Liver (tissue), 9 donors: Measurements from ENCODE around the gene ACSM6. TPM values are rescaled to one million over a fixed set of nuclear protein-coding genes. Genes with fewer than 3 reads are reported as not detected.

Source experiments
- DNase-seq: peaks from one replicate; pipeline ENCODE4 v3.0.0-alpha.2; 2017; ENCODE audit warnings: low spot score
- H3K27ac ChIP-seq, 2 donors: one replicate each; pipeline ENCODE4 v1.7.0; 2013; ENCODE audit warnings: inconsistent platforms in 2 of 2, low read length in 2 of 2, control low read depth in 1 of 2, low read depth in 1 of 2, mild to moderate bottlenecking in 1 of 2
- H3K27me3 ChIP-seq, 4 donors: one replicate each; pipeline versions ENCODE4 v1.6.1 to v1.7.0; 2013; ENCODE audit warnings: low read length in 3 of 4, inconsistent platforms in 1 of 4, mild to moderate bottlenecking in 1 of 4, moderate library complexity in 1 of 4; ENCODE audit not compliant: control insufficient read depth in 4 of 4, insufficient read depth in 4 of 4
- H3K36me3 ChIP-seq, 4 donors: one replicate each; pipeline versions ENCODE4 v1.6.1 to v1.7.0; 2013; ENCODE audit warnings: low read length in 3 of 4, mild to moderate bottlenecking in 3 of 4, low read depth in 1 of 4, moderate library complexity in 1 of 4; ENCODE audit not compliant: control insufficient read depth in 4 of 4, insufficient read depth in 3 of 4
- H3K4me1 ChIP-seq, 4 donors: one replicate each; pipeline versions ENCODE4 v1.6.1 to v1.7.0; 2013; ENCODE audit warnings: low read length in 3 of 4, mild to moderate bottlenecking in 3 of 4, moderate library complexity in 1 of 4; ENCODE audit not compliant: control insufficient read depth in 4 of 4, insufficient read depth in 4 of 4
- H3K4me3 ChIP-seq, 3 donors: one replicate each; pipeline versions ENCODE4 v1.6.1 to v1.7.0; 2013; ENCODE audit warnings: low read length in 3 of 3, control low read depth in 1 of 3, low read depth in 1 of 3, mild to moderate bottlenecking in 1 of 3
- H3K9ac ChIP-seq, 2 donors: one replicate each; pipeline ENCODE4 v1.7.0; 2013; ENCODE audit warnings: low read length in 2 of 2, mild to moderate bottlenecking in 2 of 2, moderate library complexity in 2 of 2, control low read depth in 1 of 2, low read depth in 1 of 2
- H3K9me3 ChIP-seq, 4 donors: one replicate each; pipeline versions ENCODE4 v1.6.1 to v1.7.0; 2013; ENCODE audit warnings: low read length in 3 of 4; ENCODE audit not compliant: control insufficient read depth in 4 of 4
- ATF3 ChIP-seq: IDR thresholded peaks from 2 replicates; pipeline ENCODE4 v1.6.1; 2016; ENCODE audit warnings: antibody characterized with exemption
- CTCF ChIP-seq: fragments of 150-350 bp; IDR thresholded peaks from 2 replicates; pipeline ENCODE4 v1.5.1; 2017; ENCODE audit warnings: improper control_type of control experiment, low read depth, low read length; ENCODE audit not compliant: missing input control
- EGR1 ChIP-seq, 2 donors: IDR thresholded peaks; 2 replicates each; pipeline ENCODE4 v1.6.1; 2016 to 2018; ENCODE audit warnings: antibody characterized with exemption in 2 of 2, low read depth in 2 of 2
- FOXA1 ChIP-seq: IDR thresholded peaks from 2 replicates; pipeline ENCODE4 v1.6.1; 2016; ENCODE audit warnings: antibody characterized with exemption
- FOXA2 ChIP-seq: IDR thresholded peaks from 2 replicates; pipeline ENCODE4 v1.6.1; 2016; ENCODE audit warnings: antibody characterized with exemption
- GABPA ChIP-seq, 2 donors: IDR thresholded peaks in 1 of 2; conservative IDR thresholded peaks in 1 of 2; 2 replicates each; pipeline ENCODE4 v1.6.1; 2016; ENCODE audit warnings: antibody characterized with exemption in 2 of 2, mild to moderate bottlenecking in 1 of 2, moderate library complexity in 1 of 2
- HNF4A ChIP-seq, 2 donors: conservative IDR thresholded peaks; 2 replicates each; pipeline ENCODE4 v1.6.1; 2016; ENCODE audit warnings: antibody characterized with exemption in 2 of 2, mild to moderate bottlenecking in 2 of 2
- HNF4G ChIP-seq: IDR thresholded peaks from 2 replicates; pipeline ENCODE4 v1.6.1; 2016; ENCODE audit warnings: antibody characterized with exemption
- JUND ChIP-seq, 2 donors: IDR thresholded peaks; 2 replicates each; pipeline ENCODE4 v1.6.1; 2016; ENCODE audit warnings: antibody characterized with exemption in 2 of 2
- MAX ChIP-seq: IDR thresholded peaks from 2 replicates; pipeline ENCODE4 v1.6.1; 2016; ENCODE audit warnings: antibody characterized with exemption
- NR2F2 ChIP-seq: IDR thresholded peaks from 2 replicates; pipeline ENCODE4 v1.6.1; 2016; ENCODE audit warnings: antibody characterized with exemption
- RAD21 ChIP-seq, 2 donors: IDR thresholded peaks; 2 replicates each; pipeline ENCODE4 v1.6.1; 2016; ENCODE audit warnings: antibody characterized with exemption in 2 of 2, mild to moderate bottlenecking in 2 of 2
- REST ChIP-seq: IDR thresholded peaks from 2 replicates; pipeline ENCODE4 v1.6.1; 2016; ENCODE audit warnings: antibody characterized with exemption, mild to moderate bottlenecking
- RXRA ChIP-seq, 2 donors: IDR thresholded peaks; 2 replicates each; pipeline ENCODE4 v1.6.1; 2017 to 2018; ENCODE audit warnings: antibody characterized with exemption in 2 of 2, mild to moderate bottlenecking in 1 of 2
- SP1 ChIP-seq: IDR thresholded peaks from 2 replicates; pipeline ENCODE4 v1.6.1; 2018; ENCODE audit warnings: antibody characterized with exemption, mild to moderate bottlenecking
- TAF1 ChIP-seq: conservative IDR thresholded peaks from 2 replicates; pipeline ENCODE4 v1.6.1; 2016; ENCODE audit warnings: antibody characterized with exemption, mild to moderate bottlenecking
- YY1 ChIP-seq: IDR thresholded peaks from 2 replicates; pipeline ENCODE4 v1.6.1; 2016; ENCODE audit warnings: antibody characterized with exemption, mild to moderate bottlenecking
- ZBTB33 ChIP-seq: IDR thresholded peaks from 2 replicates; pipeline ENCODE4 v1.6.1; 2016; ENCODE audit warnings: antibody characterized with exemption
- whole genome bisulfite sequencing: extraction: QIAGEN DNeasy Blood & Tissue Kit; methylation state at CpG from one replicate; pipeline ENCODE4 v1.1.7; 2013; 5-methylcytosine and 5-hydroxymethylcytosine counted together
- polyA plus RNA-seq, 2 donors: library from polyadenylated mRNA; stranded (reverse) in 1 of 2; unstranded in 1 of 2; fragments of 200-250 nt in 1 of 2; fragments of >200 nt in 1 of 2; fragmentation: Nextera tagmentation in 1 of 2; extraction: Ambion mirVana in 1 of 2; gene quantifications; one replicate each; pipeline versions ENCODE4 v1.2.1 to v1.2.3, GENCODE V29; 2013 to 2015
- total RNA-seq, 2 donors: library from RNA; depleted of rRNA; stranded (reverse); fragments of >200 nt; gene quantifications; one replicate each; pipeline ENCODE4 v1.2.3, GENCODE V29; 2014
- donor health status: healthy.
- donor health status: healthy.
- donor health status: healthy.
- donor health status: healthy.
- donor health status: healthy.

The ACSM6 gene
- total and polyA plus RNA-seq, 4 donors: not detected

GRCh38 chr10:95250856-95251255 lies 56.8 kb downstream of the ACSM6 start:
- Histone ChIP-seq H3K36me3 (peaks cover 1 to 9% (median 6%) of the 10 kb centered on the region in 4 donors), H3K4me3 (no peak overlapping the region), H3K9ac (no peak overlapping the region), H3K27ac (no peak overlapping the region), H3K4me1 (peaks cover 0 to 3% (median 0%) of the 10 kb centered on the region in 4 donors), H3K27me3 (no peaks in the 10 kb centered on the region), H3K9me3 (no peaks in the 10 kb centered on the region)
- TF ChIP-seq FOXA1 (no peak), HNF4A (conservative IDR thresholded peaks at IDR 0.05) (no peak), MAX (no peak), SP1 (no peak), NR2F2 (no peak), EGR1 (IDR thresholded peaks at IDR 0.05; ENCODE audit: low read depth in 2 of 2) (no peak), HNF4G (no peak), YY1 (no peak), JUND (IDR thresholded peaks at IDR 0.05) (no peak), FOXA2 (no peak), TAF1 (no peak), RXRA (IDR thresholded peaks at IDR 0.05) (no peak), GABPA (IDR thresholded peaks at IDR 0.05 in 1 of 2, conservative IDR thresholded peaks at IDR 0.05 in 1 of 2) (no peak), ATF3 (no peak), CTCF (no peak), ZBTB33 (no peak), REST (no peak), RAD21 (IDR thresholded peaks at IDR 0.05) (no peak)
- DNase-seq: no peak
- 80% methylated on average over 4 of the region's 4 CpGs for WGBS
